Breast epithelium (tissue), 4 donors: Measurements from ENCODE around the gene CDH2. TPM values are rescaled to one million over a fixed set of nuclear protein-coding genes. Genes with fewer than 3 reads are reported as not detected.

Experiments
- DNase-seq, 2 donors: peaks; one replicate each; pipeline ENCODE4 v3.0.0-alpha.2; 2019; ENCODE audit warnings: low spot score in 2 of 2
- H3K27ac ChIP-seq, 2 donors: fragments of 200-600 bp; sonication (generic) in 1 of 2; one replicate each; pipeline ENCODE4 v1.5.1; 2016 to 2019; ENCODE audit warnings: mild to moderate bottlenecking in 1 of 2
- H3K27me3 ChIP-seq, 2 donors: fragments of 200-600 bp; sonication (generic) in 1 of 2; one replicate each; pipeline versions ENCODE4 v1.5.1 to v1.6.0; 2017 to 2019; ENCODE audit warnings: control low read depth in 1 of 2, mild to moderate bottlenecking in 1 of 2
- H3K36me3 ChIP-seq: fragments of 200-600 bp; one replicate; pipeline ENCODE4 v1.5.1; 2019
- H3K4me1 ChIP-seq, 2 donors: fragments of 200-600 bp; sonication (generic); one replicate each; pipeline ENCODE4 v1.5.1; 2016 to 2019; ENCODE audit warnings: control low read depth in 1 of 2
- H3K4me3 ChIP-seq, 3 donors: fragments of 200-600 bp; sonication (generic); 1 replicate in 2 of 3; 2 replicates in 1 of 3; pipeline ENCODE4 v1.5.1; 2016 to 2019; ENCODE audit warnings: mild to moderate bottlenecking in 3 of 3, moderate library complexity in 2 of 3
- H3K9me3 ChIP-seq, 2 donors: fragments of 200-600 bp; sonication (generic) in 1 of 2; one replicate each; pipeline ENCODE4 v1.5.1; 2016 to 2019; ENCODE audit warnings: control low read depth in 1 of 2
- CTCF ChIP-seq, 3 donors: fragments of 450-650 bp; IDR thresholded peaks; one replicate each; pipeline ENCODE4 v1.5.1; 2016 to 2017; ENCODE audit warnings: antibody characterized with exemption in 3 of 3, mild to moderate bottlenecking in 3 of 3, moderate library complexity in 3 of 3
- POLR2A ChIP-seq: fragments of 450-650 bp; IDR thresholded peaks from one replicate; pipeline ENCODE4 v1.6.1; 2016; ENCODE audit warnings: antibody characterized with exemption, mild to moderate bottlenecking, moderate library complexity
- POLR2AphosphoS5 ChIP-seq, 3 donors: sonication (generic); formaldehyde crosslinking; IDR thresholded peaks; one replicate each; pipeline ENCODE4 v1.6.1; 2017; ENCODE audit warnings: antibody characterized with exemption in 3 of 3
- intact Hi-C: fragments of 100-400 bp; cut with DNase I; formaldehyde crosslinking; loops from one replicate; pipeline ENCODE4 v1.15.1; 2023; ENCODE audit warnings: low total_unique reads
- total RNA-seq, 3 donors: library from RNA; depleted of rRNA; stranded (reverse); fragments of >200 nt; gene quantifications; one replicate each; pipeline ENCODE4 v1.1.0, GENCODE V29; 2016

Gene CDH2
- total RNA-seq, 3 donors from 2014 or later: 0.16 to 1.8 (median 0.33) TPM

DNA sequence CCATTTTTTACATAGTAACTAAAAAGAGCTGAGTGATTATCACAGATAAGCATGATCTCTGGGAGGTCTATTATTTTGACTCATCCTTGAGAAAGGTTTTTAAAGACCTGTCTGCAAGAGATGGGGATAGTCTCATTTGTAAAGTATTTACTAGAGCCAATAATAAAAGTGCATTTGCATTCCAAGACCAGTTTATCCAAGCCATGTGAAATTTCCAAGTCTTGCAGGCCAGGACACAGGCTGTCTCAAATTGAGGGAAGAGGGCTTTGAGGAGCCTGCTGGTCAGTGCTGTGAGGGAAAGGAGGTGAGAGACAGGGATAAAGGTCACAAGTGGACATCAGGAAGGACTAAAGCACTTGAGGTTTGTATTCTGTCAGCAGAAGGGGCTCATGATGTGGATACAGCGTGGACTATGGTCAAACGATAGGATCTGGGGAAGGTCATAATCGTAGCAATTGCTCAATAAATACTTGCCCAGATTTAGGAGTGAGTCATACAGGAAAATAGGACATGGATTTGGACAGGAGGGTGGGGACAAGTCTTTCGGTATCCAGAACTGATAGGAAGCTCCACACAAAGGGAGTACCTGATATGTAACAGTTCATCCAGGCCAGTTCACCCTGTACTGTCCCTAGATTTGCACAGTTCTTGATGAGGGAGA is 6.6 kb upstream of the CDH2 start:
- TF ChIP-seq CTCF (IDR thresholded peaks at IDR 0.05) (no peak), POLR2A (no peak), POLR2AphosphoS5 (IDR thresholded peaks at IDR 0.05) (no peak)

GRCh38 chr18:28181616-28182015 is 4.7 kb upstream of the CDH2 start:
- H3K27me3 ChIP-seq: no peaks in the 10 kb centered on the region
- no peaks in the 10 kb centered on the region for H3K9me3 ChIP-seq
- no peak overlapping the region for H3K27ac ChIP-seq
- no peak overlapping the region for H3K4me3 ChIP-seq
- TF ChIP-seq POLR2A: no peak
- TF ChIP-seq POLR2AphosphoS5 (IDR thresholded peaks at IDR 0.05): no peak
- no peak for TF ChIP-seq CTCF (IDR thresholded peaks at IDR 0.05)
- intact Hi-C loops: no loop called here
- no peak for DNase-seq
- no peaks in the 10 kb centered on the region for H3K36me3 ChIP-seq
- no peaks in the 10 kb centered on the region for H3K4me1 ChIP-seq

More for the DNA sequence above, 6.6 kb upstream of the CDH2 start:
- H3K4me3 ChIP-seq: no peak overlapping the region
- H3K27ac ChIP-seq: no peak overlapping the region
- H3K36me3 ChIP-seq: no peaks in the 10 kb centered on the region
- DNase-seq: no peak
- no peaks in the 10 kb centered on the region for H3K9me3 ChIP-seq
- H3K27me3 ChIP-seq: no peaks in the 10 kb centered on the region
- intact Hi-C loops: no loop called here
- no peaks in the 10 kb centered on the region for H3K4me1 ChIP-seq

GRCh38 chr18:28178720-28179119 is 1.8 kb upstream of the CDH2 start:
- no peaks in the 10 kb centered on the region for H3K9me3 ChIP-seq

GRCh38 chr18:28177828-28178635 is 1.1 kb upstream of the CDH2 start:
- Histone ChIP-seq H3K4me1 (peaks cover 0 to 6% of the 10 kb centered on the region in 2 donors), H3K9me3 (no peaks in the 10 kb centered on the region), H3K27me3 (peaks cover 7 to 31% of the 10 kb centered on the region in 2 donors), H3K4me3 (peak overlapping the region; percentile 49 to 75 (median 56)), H3K27ac (no peak overlapping the region), H3K36me3 (no peaks in the 10 kb centered on the region)
- intact Hi-C loops: no loop called here
- no peak for DNase-seq
- TF ChIP-seq POLR2AphosphoS5 (IDR thresholded peaks at IDR 0.05) (no peak), POLR2A (no peak), CTCF (IDR thresholded peaks at IDR 0.05) (no peak)

More at GRCh38 chr18:28178720-28179119, 1.8 kb upstream of the CDH2 start:
- Histone ChIP-seq H3K36me3 (no peaks in the 10 kb centered on the region), H3K4me3 (no peak overlapping the region), H3K4me1 (peaks cover 0 to 6% of the 10 kb centered on the region in 2 donors), H3K27me3 (peaks cover 7 to 29% of the 10 kb centered on the region in 2 donors), H3K27ac (no peak overlapping the region)
- DNase-seq: no peak
- intact Hi-C loops: no loop called here
- no peak for TF ChIP-seq CTCF (IDR thresholded peaks at IDR 0.05)

- H3K9me3 ChIP-seq: no peaks in the 10 kb centered on the region
- H3K4me3 ChIP-seq: peak overlapping the region; percentile 49 to 75 (median 56)
- TF ChIP-seq POLR2AphosphoS5 (IDR thresholded peaks at IDR 0.05) (no peak), POLR2A (no peak), CTCF (IDR thresholded peaks at IDR 0.05) (no peak)
- H3K27me3 ChIP-seq: peaks cover 7 to 31% of the 10 kb centered on the region in 2 donors
- H3K36me3 ChIP-seq: no peaks in the 10 kb centered on the region
- H3K4me1 ChIP-seq: peaks cover 0 to 6% of the 10 kb centered on the region in 2 donors
- intact Hi-C loops: no loop called here
- no peak for DNase-seq
- no peak overlapping the region for H3K27ac ChIP-seq
Observed at GRCh38 chr18:28176698-28176947, 307 bp downstream of the CDH2 start.
